H1 (cell line): ENCODE measurements around the gene ANKRD12. TPM values are rescaled to one million over a fixed set of nuclear protein-coding genes. Genes with fewer than 3 reads are reported as not detected.

Source experiments
- CTCF ChIA-PET: fragments of 300-600 bp; sonication (Branson Sonifier 250); formaldehyde crosslinking; loops from one replicate; lab custom pipeline; 2021; ENCODE audit not compliant: partially characterized antibody; lab: Charles Lee
- POLR2A ChIA-PET: fragments of 300-600 bp; sonication (Branson Sonifier 250); formaldehyde crosslinking; loops from one replicate; lab custom pipeline; 2021; ENCODE audit warnings: inconsistent platforms; ENCODE audit not compliant: partially characterized antibody; lab: Charles Lee
- DNase-seq, 2 experiments: peaks; one replicate each; pipeline versions ENCODE4 v3.0.0 to v3.0.0-alpha.2; 2010 to 2022; ENCODE audit warnings: low spot score in 2 of 2, low read depth in 1 of 2, mixed read lengths in 1 of 2
- FAIRE-seq: peaks from 2 replicates; lab custom pipeline; 2011; peaks lifted over from hg19 to GRCh38; lab: Jason Lieb, UNC
- H2AFZ ChIP-seq: 2 replicates; pipeline ENCODE4 v1.8.1; 2012; ENCODE audit warnings: low read length, inconsistent platforms
- H2AK5ac ChIP-seq: 2 replicates; pipeline ENCODE4 v1.6.1; 2013; ENCODE audit warnings: low read depth, low read length
- H2BK120ac ChIP-seq: replicated peaks from 2 replicates; pipeline ENCODE3; 2013; ENCODE audit warnings: low read depth, low read length, inconsistent platforms
- H2BK12ac ChIP-seq: 2 replicates; pipeline ENCODE4 v1.6.1; 2013; ENCODE audit warnings: low read depth, low read length
- H2BK15ac ChIP-seq: 2 replicates; pipeline ENCODE4 v1.6.1; 2013; ENCODE audit warnings: low read length
- H2BK20ac ChIP-seq: 2 replicates; pipeline ENCODE4 v1.6.1; 2013; ENCODE audit warnings: low read length
- H2BK5ac ChIP-seq: 2 replicates; pipeline ENCODE4 v1.6.1; 2013; ENCODE audit warnings: low read depth, low read length
- H3K14ac ChIP-seq: 2 replicates; pipeline ENCODE4 v1.6.1; 2013; ENCODE audit warnings: inconsistent platforms; ENCODE audit not compliant: insufficient read length
- H3K18ac ChIP-seq: 2 replicates; pipeline ENCODE4 v1.6.1; 2013; ENCODE audit warnings: low read length; ENCODE audit errors: extremely low read depth
- H3K23ac ChIP-seq: 2 replicates; pipeline ENCODE4 v1.6.1; 2013; ENCODE audit warnings: inconsistent platforms; ENCODE audit not compliant: insufficient read length
- H3K23me2 ChIP-seq: 2 replicates; pipeline ENCODE4 v1.6.1; 2013; ENCODE audit warnings: low read depth, low read length
- H3K27ac ChIP-seq: 2 replicates; pipeline ENCODE4 v1.6.1; 2011; ENCODE audit warnings: low read depth, low read length, inconsistent platforms
- H3K27me3 ChIP-seq, 4 experiments: replicated peaks in 1 of 4; 1 replicate in 1 of 4; 2 replicates in 3 of 4; pipeline versions ENCODE4 v1.6.1 to v1.8.1; 2011 to 2013; ENCODE audit warnings: low read length in 3 of 4, mild to moderate bottlenecking in 3 of 4, inconsistent platforms in 2 of 4, mixed read lengths in 2 of 4, moderate library complexity in 1 of 4; ENCODE audit not compliant: control insufficient read depth in 3 of 4, insufficient read depth in 3 of 4; ENCODE audit errors: extremely low read depth in 1 of 4
- H3K36me3 ChIP-seq, 4 experiments: 2 replicates each; pipeline versions ENCODE4 v1.6.1 to v1.8.1; 2011 to 2013; ENCODE audit warnings: mild to moderate bottlenecking in 4 of 4, low read length in 3 of 4, moderate library complexity in 2 of 4, control low read depth in 1 of 4, inconsistent platforms in 1 of 4; ENCODE audit not compliant: insufficient read depth in 4 of 4, control insufficient read depth in 2 of 4
- H3K4ac ChIP-seq: replicated peaks from 2 replicates; pipeline ENCODE3; 2013; ENCODE audit warnings: low read length, low read depth, mixed read lengths, inconsistent platforms; ENCODE audit not compliant: insufficient read length
- H3K4me1 ChIP-seq, 4 experiments: replicated peaks in 1 of 4; 1 replicate in 1 of 4; 2 replicates in 3 of 4; pipeline versions ENCODE4 v1.6.1 to v1.8.1; 2011 to 2013; ENCODE audit warnings: low read length in 3 of 4, inconsistent platforms in 2 of 4, mixed read lengths in 1 of 4; ENCODE audit not compliant: insufficient read depth in 4 of 4, control insufficient read depth in 3 of 4
- H3K4me2 ChIP-seq, 2 experiments: 2 replicates each; pipeline versions ENCODE4 v1.6.1 to v1.8.1; 2011 to 2013; ENCODE audit warnings: low read depth in 2 of 2, low read length in 2 of 2, control low read depth in 1 of 2, inconsistent platforms in 1 of 2, mild to moderate bottlenecking in 1 of 2; ENCODE audit not compliant: insufficient read depth in 1 of 2
- H3K4me3 ChIP-seq, 4 experiments: fragments of 200-600, 300-600 bp in 1 of 4; sonication (generic), shearing (Covaris generic), sonication (Bioruptor Twin) in 1 of 4; 2 replicates each; pipeline versions ENCODE4 v1.5.1 to v1.8.1; 2011 to 2016; ENCODE audit warnings: low read length in 4 of 4, low read depth in 3 of 4, control low read depth in 2 of 4, inconsistent platforms in 2 of 4, mild to moderate bottlenecking in 2 of 4, mixed read lengths in 1 of 4, moderate library complexity in 1 of 4; ENCODE audit not compliant: insufficient read depth in 2 of 4; ENCODE audit errors: extremely low read depth in 1 of 4
- H3K56ac ChIP-seq: replicated peaks from 2 replicates; pipeline ENCODE3; 2013; ENCODE audit warnings: low read depth, mild to moderate bottlenecking, mixed read lengths, low read length, inconsistent platforms; ENCODE audit not compliant: insufficient read length
- H3K79me1 ChIP-seq: 2 replicates; pipeline ENCODE4 v1.6.1; 2013; ENCODE audit warnings: low read depth, low read length, control low read depth
- H3K79me2 ChIP-seq, 2 experiments: 2 replicates each; pipeline versions ENCODE4 v1.6.1 to v1.8.1; 2012 to 2013; ENCODE audit warnings: low read length in 2 of 2, mild to moderate bottlenecking in 2 of 2, inconsistent platforms in 1 of 2; ENCODE audit not compliant: insufficient read depth in 2 of 2, control insufficient read depth in 1 of 2
- H3K9ac ChIP-seq, 4 experiments: replicated peaks in 1 of 4; 1 replicate in 1 of 4; 2 replicates in 3 of 4; pipeline versions ENCODE4 v1.6.1 to v1.8.1; 2011 to 2013; ENCODE audit warnings: low read depth in 3 of 4, low read length in 3 of 4, control low read depth in 2 of 4, mild to moderate bottlenecking in 2 of 4, moderate library complexity in 2 of 4, inconsistent platforms in 1 of 4; ENCODE audit errors: extremely low read depth in 1 of 4
- H3K9me3 ChIP-seq, 2 experiments: 2 replicates each; pipeline versions ENCODE4 v1.6.1 to v1.8.1; 2012 to 2013; ENCODE audit warnings: mild to moderate bottlenecking in 2 of 2, moderate library complexity in 2 of 2, control low read depth in 1 of 2, inconsistent platforms in 1 of 2, low read depth in 1 of 2, low read length in 1 of 2, mixed read lengths in 1 of 2; ENCODE audit not compliant: insufficient read depth in 2 of 2
- H4K20me1 ChIP-seq, 2 experiments: replicated peaks in 1 of 2; 2 replicates each; pipeline versions ENCODE3 to v1.8.1; 2011 to 2013; ENCODE audit warnings: inconsistent platforms in 2 of 2, low read length in 2 of 2, mild to moderate bottlenecking in 1 of 2; ENCODE audit not compliant: insufficient read depth in 2 of 2, control insufficient read depth in 1 of 2
- H4K5ac ChIP-seq: 2 replicates; pipeline ENCODE4 v1.6.1; 2013; ENCODE audit warnings: low read length, low read depth, mixed read lengths, inconsistent platforms; ENCODE audit not compliant: insufficient read length
- H4K8ac ChIP-seq: 2 replicates; pipeline ENCODE4 v1.8.0; 2013; ENCODE audit warnings: mild to moderate bottlenecking, moderate library complexity, low read length, inconsistent platforms; ENCODE audit not compliant: insufficient read depth; ENCODE audit errors: extremely low read depth
- H4K91ac ChIP-seq: replicated peaks from 2 replicates; pipeline ENCODE3; 2013; ENCODE audit warnings: low read length, mixed read lengths, inconsistent platforms; ENCODE audit not compliant: insufficient read length
- BACH1 ChIP-seq: IDR thresholded peaks from 2 replicates; pipeline ENCODE4 v1.6.1; 2012; ENCODE audit warnings: low read length, improper control_type of control experiment
- CTBP2 ChIP-seq: IDR thresholded peaks from 2 replicates; pipeline ENCODE4 v1.7.0; 2011; ENCODE audit warnings: borderline replicate concordance, mild to moderate bottlenecking, moderate library complexity, mixed read lengths, low read length; ENCODE audit not compliant: insufficient read depth, insufficient read length
- EGR1 ChIP-seq: IDR thresholded peaks from 2 replicates; pipeline ENCODE4 v1.6.1; 2011; ENCODE audit warnings: low read depth, low read length, borderline replicate concordance
- FOSL1 ChIP-seq: IDR thresholded peaks from 2 replicates; pipeline ENCODE4 v1.6.1; 2011; ENCODE audit warnings: mild to moderate bottlenecking, low read depth, low read length, moderate library complexity; ENCODE audit not compliant: insufficient read depth
- GTF2F1 ChIP-seq: IDR thresholded peaks from 2 replicates; pipeline ENCODE4 v1.6.1; 2012; ENCODE audit warnings: low read depth, low read length, improper control_type of control experiment, borderline replicate concordance
- HDAC6 ChIP-seq: IDR thresholded peaks from one replicate; pipeline ENCODE4 v1.7.1; 2012; ENCODE audit warnings: low read depth, mild to moderate bottlenecking, inconsistent platforms, low read length, moderate library complexity
- KDM5A ChIP-seq: fragments of 200-600 bp; IDR thresholded peaks from 2 replicates; pipeline ENCODE4 v1.7.1; 2012; ENCODE audit warnings: mild to moderate bottlenecking, low read length, inconsistent platforms, mixed read lengths
- PHF8 ChIP-seq: fragments of 200-600 bp; sonication (generic); conservative IDR thresholded peaks from 2 replicates; pipeline ENCODE4 v1.7.1; 2012; ENCODE audit warnings: low read depth, mild to moderate bottlenecking, inconsistent platforms, low read length, moderate library complexity
- RFX5 ChIP-seq: IDR thresholded peaks from 2 replicates; pipeline ENCODE4 v1.6.1; 2011; ENCODE audit warnings: low read depth, low read length, improper control_type of control experiment, borderline replicate concordance
- RNF2 ChIP-seq: fragments of 200-900, 300-1000 bp; sonication (generic); IDR thresholded peaks from 2 replicates; pipeline ENCODE4 v1.7.1; 2016; ENCODE audit warnings: borderline replicate concordance, low read depth, mild to moderate bottlenecking, antibody characterized with exemption, low read length; ENCODE audit not compliant: poor library complexity, severe bottlenecking; ENCODE audit errors: missing control alignments
- SRF ChIP-seq: IDR thresholded peaks from 2 replicates; pipeline ENCODE4 v1.6.1; 2011; ENCODE audit warnings: mild to moderate bottlenecking, low read depth, low read length, moderate library complexity
- TAF1 ChIP-seq: IDR thresholded peaks from 2 replicates; pipeline ENCODE4 v1.6.1; 2011; ENCODE audit warnings: mild to moderate bottlenecking, low read depth, low read length
- TCF12 ChIP-seq: IDR thresholded peaks from 2 replicates; pipeline ENCODE4 v1.6.1; 2011; ENCODE audit warnings: low read depth, mild to moderate bottlenecking, low read length
- WGBS, 2 experiments: shearing (Covaris generic) in 1 of 2; methylation state at CpG; one replicate each; pipeline versions ENCODE4 v1.1.6 to v1.1.7; 2013 to 2015; ENCODE audit warnings: low lambda C conversion rate in 2 of 2, mixed read lengths in 2 of 2, inconsistent platforms in 1 of 2, low coverage in 1 of 2, missing lambda C conversion rate in 1 of 2; ENCODE audit not compliant: insufficient replicate concordance in 2 of 2, insufficient coverage in 1 of 2, insufficient read length in 1 of 2; ENCODE audit errors: extremely low coverage in 1 of 2, missing lambda C conversion rate in 1 of 2; 5-methylcytosine and 5-hydroxymethylcytosine counted together
- polyA plus RNA-seq, 7 experiments: library from polyadenylated mRNA; depleted of rRNA in 3 of 7; stranded (reverse) in 5 of 7; unstranded in 2 of 7; fragments of >200 nt in 5 of 7; fragments of 200-250 nt in 2 of 7; gene quantifications; 1 replicate in 5 of 7; 2 replicates in 1 of 7; 4 replicates in 1 of 7; pipeline versions ENCODE4 v1.2.1 to v1.2.3, GENCODE V29; 2011 to 2013; ENCODE audit warnings: missing spikeins in 2 of 7, mixed read lengths in 2 of 7
- total RNA-seq: library from RNA; stranded (reverse); fragmentation: NEBNext Ultra II Directional; extraction: Animal tissue kit (Norgen Biotek cat#: 25700); gene quantifications from 2 replicates; pipeline ENCODE4 v1.2.1, GENCODE V29; 2021

Gene ANKRD12
- total and polyA plus RNA-seq, 2 of the 8 experiments (the other 6 are each of a cell fraction or from before 2014, with no cell fraction given), result 2.6 to 37.9 TPM

DNA sequence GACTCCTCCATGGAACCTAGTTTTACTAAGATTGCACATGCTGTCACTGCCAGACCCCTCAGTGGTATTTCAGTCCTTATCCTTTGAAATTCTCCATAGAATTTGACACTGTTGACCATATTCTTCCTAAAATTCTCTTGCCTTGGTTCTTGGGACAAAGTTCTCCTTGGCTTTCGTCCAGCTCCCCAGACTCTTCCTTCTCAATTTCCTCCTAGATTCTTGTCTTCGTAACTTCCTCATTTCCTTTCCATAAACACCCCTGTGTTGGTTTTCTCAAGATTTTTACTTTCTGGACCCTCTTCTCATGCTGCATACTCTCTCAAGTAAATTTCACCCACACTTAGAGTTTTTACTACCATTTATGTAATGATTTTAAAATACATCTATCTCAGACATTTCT, 101.4 kb downstream of the ANKRD12 start:
- H3K79me1 ChIP-seq, result 0 out of 2 replicates have a peak, but pooled peaks cover 2% of the 10 kb centered on the region
- no peak overlapping the region for H4K8ac ChIP-seq
- no peak overlapping the region for H2BK120ac ChIP-seq
- H2BK15ac ChIP-seq, result no peak overlapping the region
- no peak overlapping the region for H3K4me2 ChIP-seq
- no peaks in the 10 kb centered on the region for H3K23me2 ChIP-seq
- H2AK5ac ChIP-seq, result no peak overlapping the region
- H3K4ac ChIP-seq, result no peak overlapping the region
- H4K91ac ChIP-seq, result no peak overlapping the region
- H3K56ac ChIP-seq, result no peak overlapping the region
- no peaks in the 10 kb centered on the region for H3K79me2 ChIP-seq
- H3K18ac ChIP-seq, result no peak overlapping the region
- no peaks in the 10 kb centered on the region for H3K9me3 ChIP-seq
- H3K14ac ChIP-seq, result no peak overlapping the region
- H3K23ac ChIP-seq, result no peak overlapping the region
- H3K27me3 ChIP-seq, result no peaks in the 10 kb centered on the region; a peak in 1 of 7 replicates
- H2BK20ac ChIP-seq, result no peak overlapping the region
- H4K20me1 ChIP-seq, result peaks cover 0 to 4% of the 10 kb centered on the region in 2 experiments
- 92% methylated on average over 2 of the region's 2 CpGs; no CpG with 5 or more reads in 1 of the 2 experiments for WGBS, 2 experiments
- no peak overlapping the region for H2AFZ ChIP-seq
- H4K5ac ChIP-seq, result no peak overlapping the region
- DNase-seq (no peak), FAIRE-seq (no peak)
- peaks cover 0 to 7% (median 3%) of the 10 kb centered on the region in 4 experiments; a peak in 2 of 7 replicates for H3K4me1 ChIP-seq
- H2BK12ac ChIP-seq, result no peak overlapping the region
- peaks cover 0 to 3% (median 1%) of the 10 kb centered on the region in 4 experiments; a peak in 3 of 8 replicates for H3K36me3 ChIP-seq
- H3K4me3 ChIP-seq, result no peak overlapping the region
- CTCF ChIA-PET, result interaction anchor here (1.3 kb wide), 1 partner anchor 102 kb away, joined by 3 read pairs; the partner anchor contains the start of gene ANKRD12
- H2BK5ac ChIP-seq, result no peak overlapping the region
- H3K27ac ChIP-seq, result no peak overlapping the region
- POLR2A ChIA-PET, result interaction anchor here (0.8 kb wide), 1 partner anchor 298 kb away, joined by 3 read pairs; no protein-coding TSS in a partner anchor
- H3K9ac ChIP-seq, result no peak overlapping the region
- TF ChIP-seq KDM5A, result no peak
- no peak for TF ChIP-seq RFX5
- no peak for TF ChIP-seq PHF8
- TF ChIP-seq EGR1, result no peak
- TF ChIP-seq SRF, result no peak
- TF ChIP-seq FOSL1, result no peak
- TF ChIP-seq TAF1, result no peak
- no peak for TF ChIP-seq HDAC6
- no peak for TF ChIP-seq RNF2
- no peak for TF ChIP-seq BACH1
- TF ChIP-seq GTF2F1, result no peak
- TF ChIP-seq CTBP2, result no peak
- no peak for TF ChIP-seq TCF12
